T-helper 22 cell (primary cell): ENCODE results near the gene ZNF689.
A peak's percentile ranks its signal among the peaks of the same experiment; 100 is the strongest.

Experiments used
- DNase-seq: peaks from one replicate; pipeline ENCODE4 v3.0.0-alpha.2; 2020; ENCODE audit warnings: low read depth

Gene ZNF689

GRCh38 chr16:30562021-30562420 is 48.2 kb downstream of the ZNF689 start:
- no peak for DNase-seq

GRCh38 chr16:30561089-30561816 is 48.9 kb downstream of the ZNF689 start:
- no peak for DNase-seq

GRCh38 chr16:30559690-30560089 is 50.5 kb downstream of the ZNF689 start:
- DNase-seq, result no peak

GRCh38 chr16:30558789-30559377 is 51.3 kb downstream of the ZNF689 start:
- DNase-seq, result no peak

GRCh38 chr16:30557957-30558788 is 52.0 kb downstream of the ZNF689 start, which contains the start of gene ZNF764:
Gene ZNF764 (minus strand): TSS chr16:30558374. CDS start chr16:30558182, 192 bp downstream.
- peak; percentile 96 for DNase-seq

- DNase-seq, result no peak
Measured at GRCh38 chr16:30557707-30557956, 52.6 kb downstream of the ZNF689 start.

GRCh38 chr16:30556125-30556473 is 54.1 kb downstream of the ZNF689 start:
- no peak for DNase-seq

- no peak for DNase-seq
Measured at GRCh38 chr16:30555315-30556124, 54.7 kb downstream of the ZNF689 start.

GRCh38 chr16:30554557-30555314 is 55.5 kb downstream of the ZNF689 start:
- no peak for DNase-seq

- no peak for DNase-seq
Measured at GRCh38 chr16:30553393-30553899, 56.7 kb downstream of the ZNF689 start.

GRCh38 chr16:30552956-30553355 is 57.2 kb downstream of the ZNF689 start:
- DNase-seq, result no peak
